Panc1 (cell line): ENCODE results near the gene BICRA. TPM values are rescaled to one million over a fixed set of nuclear protein-coding genes. Genes with fewer than 3 reads are reported as not detected.

Experiments
- ATAC-seq: fragments of 200-7000 bp; cut with Tn5 transposase; 2 replicates; pipeline ENCODE4 v1.9.1; 2020; ENCODE audit warnings: mild to moderate bottlenecking, moderate library complexity
- BruUV-seq: library from RNA; stranded (reverse); fragments of 400-500 nt; replicated peaks from 2 replicates; lab custom pipeline; 2021; lab: Mats Ljungman, UMichigan
- CTCF ChIA-PET: fragments of 300-600 bp; sonication (Branson Sonifier 250); formaldehyde crosslinking; loops from one replicate; lab custom pipeline; 2022; ENCODE audit warnings: antibody characterized with exemption; lab: Charles Lee
- POLR2A ChIA-PET: fragments of 300-600 bp; sonication (Branson Sonifier 250); formaldehyde crosslinking; loops from one replicate; lab custom pipeline; 2022; ENCODE audit warnings: antibody characterized with exemption; lab: Charles Lee
- DNase-seq: peaks from one replicate; pipeline ENCODE4 v3.0.0-alpha.2; 2010; ENCODE audit warnings: low read depth, low spot score
- H3K27ac ChIP-seq: 2 replicates; pipeline ENCODE4 v1.5.1; 2011; ENCODE audit warnings: mild to moderate bottlenecking, low read length, inconsistent platforms
- H3K27me3 ChIP-seq: fragments of 200-500 bp; sonication (Bioruptor generic); 2 replicates; pipeline ENCODE4 v1.6.0; 2014; ENCODE audit warnings: low read length, inconsistent platforms; ENCODE audit not compliant: control insufficient read depth, insufficient read depth
- H3K36me3 ChIP-seq: fragments of 200-500 bp; sonication (Bioruptor generic); 2 replicates; pipeline ENCODE4 v1.5.1; 2014; ENCODE audit warnings: inconsistent platforms, mild to moderate bottlenecking, low read length, moderate library complexity; ENCODE audit not compliant: control insufficient read depth, insufficient read depth
- H3K4me1 ChIP-seq: 2 replicates; pipeline ENCODE4 v1.5.1; 2011; ENCODE audit warnings: inconsistent platforms, mild to moderate bottlenecking, low read length, moderate library complexity; ENCODE audit not compliant: control insufficient read depth, insufficient read depth
- H3K4me3 ChIP-seq, 2 experiments: 2 replicates each; pipeline ENCODE4 v1.5.1; 2011 to 2012; ENCODE audit warnings: low read depth in 2 of 2, low read length in 2 of 2, mild to moderate bottlenecking in 2 of 2, inconsistent platforms in 1 of 2, moderate library complexity in 1 of 2
- H3K9me3 ChIP-seq: fragments of 200-500 bp; sonication (Bioruptor generic); 2 replicates; pipeline ENCODE4 v1.5.1; 2014; ENCODE audit warnings: low read depth, mild to moderate bottlenecking, inconsistent platforms, low read length, moderate library complexity; ENCODE audit not compliant: control insufficient read depth, insufficient read depth
- POLR2AphosphoS5 ChIP-seq: IDR thresholded peaks from 2 replicates; pipeline ENCODE4 v1.6.1; 2012; ENCODE audit warnings: mild to moderate bottlenecking, low read depth, low read length, moderate library complexity
- SIN3A ChIP-seq: IDR thresholded peaks from 2 replicates; pipeline ENCODE4 v1.6.1; 2012; ENCODE audit warnings: low read depth, mild to moderate bottlenecking, low read length, moderate library complexity, borderline replicate concordance; ENCODE audit not compliant: insufficient read depth
- TCF7L2 ChIP-seq: IDR thresholded peaks from 2 replicates; pipeline ENCODE4 v1.6.1; 2011; ENCODE audit warnings: mild to moderate bottlenecking, low read depth, low read length, inconsistent platforms
- in situ Hi-C: cut with HindIII; loops from 2 replicates; pipeline ENCODE4 v1.10.0; 2016; ENCODE audit warnings: low sequenced_read_pairs, low pct_unique_long_range_greater_than_20kb
- intact Hi-C: fragments of 100-400 bp; cut with micrococcal nuclease; formaldehyde crosslinking; loops from one replicate; pipeline ENCODE4 v1.10.0; 2022; ENCODE audit not compliant: unreplicated experiment
- total RNA-seq: library from RNA; stranded (reverse); gene quantifications from one replicate; pipeline ENCODE4 v1.2.1, GENCODE V29; 2021; ENCODE audit not compliant: unreplicated experiment
- TF ChIP-seq, protein P1 (sequence below), 2 experiments: IDR thresholded peaks; 2 replicates each; pipeline ENCODE4 v1.6.1; 2011 to 2012; ENCODE audit warnings: low read depth in 2 of 2, control low read depth in 1 of 2, low read length in 1 of 2, mild to moderate bottlenecking in 1 of 2, moderate library complexity in 1 of 2; ENCODE audit not compliant: insufficient read depth in 1 of 2
- TF ChIP-seq, protein P2 (sequence below): fragments of 450-650 bp; IDR thresholded peaks from 2 replicates; pipeline ENCODE4 v1.5.1; 2017; ENCODE audit warnings: mild to moderate bottlenecking

The BICRA gene
- total RNA-seq, 1 experiment from 2014 or later: 13.7 TPM

DNA sequence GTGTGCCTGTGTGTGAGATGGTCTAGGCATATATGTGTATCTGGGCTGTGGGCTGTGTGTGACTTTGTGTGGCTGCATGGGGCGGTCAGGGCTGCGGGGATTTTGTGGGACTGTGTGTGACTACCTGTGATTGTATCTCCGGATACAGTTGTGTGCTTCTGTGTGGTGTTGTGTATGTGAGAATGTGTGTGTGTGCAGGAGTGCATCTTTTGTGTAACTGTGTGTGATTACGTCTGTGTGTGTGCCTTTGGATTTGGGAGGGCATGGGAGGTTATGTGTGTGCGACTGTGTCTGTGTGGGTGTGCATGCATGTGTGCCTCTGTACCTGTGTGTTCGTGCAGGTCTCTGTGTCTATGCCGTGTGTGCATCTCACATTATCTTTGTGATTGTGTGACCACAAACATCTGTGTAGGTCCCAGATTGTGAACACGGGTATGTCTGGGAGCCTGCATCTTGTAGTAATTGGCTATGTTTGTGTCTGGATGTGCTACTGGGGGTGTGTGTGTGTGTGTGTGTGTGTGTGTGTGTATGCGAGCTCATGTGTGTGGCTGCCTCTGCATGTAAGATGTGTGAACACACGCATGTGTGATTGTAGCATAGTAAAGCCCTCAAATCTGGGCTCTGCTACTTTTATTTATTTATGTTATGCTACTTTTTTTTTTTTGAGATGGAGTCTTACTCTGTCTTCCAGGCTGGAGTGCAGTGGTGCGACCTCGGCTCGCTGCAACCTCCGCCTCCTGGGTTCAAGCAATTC, 111.9 kb downstream of the BICRA start:
- H3K4me1 ChIP-seq: peaks cover 12% of the 10 kb centered on the region
- H3K27me3 ChIP-seq: no peaks in the 10 kb centered on the region
- no TSS peak for BruUV-seq
- POLR2A ChIA-PET: no interaction called here
- H3K9me3 ChIP-seq: no peaks in the 10 kb centered on the region
- ATAC-seq (no peak), DNase-seq (no peak)
- no peaks in the 10 kb centered on the region for H3K36me3 ChIP-seq
- H3K27ac ChIP-seq: no peak overlapping the region
- TF ChIP-seq, protein P1, sequence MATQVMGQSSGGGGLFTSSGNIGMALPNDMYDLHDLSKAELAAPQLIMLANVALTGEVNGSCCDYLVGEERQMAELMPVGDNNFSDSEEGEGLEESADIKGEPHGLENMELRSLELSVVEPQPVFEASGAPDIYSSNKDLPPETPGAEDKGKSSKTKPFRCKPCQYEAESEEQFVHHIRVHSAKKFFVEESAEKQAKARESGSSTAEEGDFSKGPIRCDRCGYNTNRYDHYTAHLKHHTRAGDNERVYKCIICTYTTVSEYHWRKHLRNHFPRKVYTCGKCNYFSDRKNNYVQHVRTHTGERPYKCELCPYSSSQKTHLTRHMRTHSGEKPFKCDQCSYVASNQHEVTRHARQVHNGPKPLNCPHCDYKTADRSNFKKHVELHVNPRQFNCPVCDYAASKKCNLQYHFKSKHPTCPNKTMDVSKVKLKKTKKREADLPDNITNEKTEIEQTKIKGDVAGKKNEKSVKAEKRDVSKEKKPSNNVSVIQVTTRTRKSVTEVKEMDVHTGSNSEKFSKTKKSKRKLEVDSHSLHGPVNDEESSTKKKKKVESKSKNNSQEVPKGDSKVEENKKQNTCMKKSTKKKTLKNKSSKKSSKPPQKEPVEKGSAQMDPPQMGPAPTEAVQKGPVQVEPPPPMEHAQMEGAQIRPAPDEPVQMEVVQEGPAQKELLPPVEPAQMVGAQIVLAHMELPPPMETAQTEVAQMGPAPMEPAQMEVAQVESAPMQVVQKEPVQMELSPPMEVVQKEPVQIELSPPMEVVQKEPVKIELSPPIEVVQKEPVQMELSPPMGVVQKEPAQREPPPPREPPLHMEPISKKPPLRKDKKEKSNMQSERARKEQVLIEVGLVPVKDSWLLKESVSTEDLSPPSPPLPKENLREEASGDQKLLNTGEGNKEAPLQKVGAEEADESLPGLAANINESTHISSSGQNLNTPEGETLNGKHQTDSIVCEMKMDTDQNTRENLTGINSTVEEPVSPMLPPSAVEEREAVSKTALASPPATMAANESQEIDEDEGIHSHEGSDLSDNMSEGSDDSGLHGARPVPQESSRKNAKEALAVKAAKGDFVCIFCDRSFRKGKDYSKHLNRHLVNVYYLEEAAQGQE (IDR thresholded peaks at IDR 0.05; ENCODE audit: insufficient read depth in 1 of 2, low read depth in 2 of 2, low read length in 1 of 2): no peak
- TF ChIP-seq POLR2AphosphoS5: no peak
- no peak for TF ChIP-seq TCF7L2
- TF ChIP-seq, protein P2, sequence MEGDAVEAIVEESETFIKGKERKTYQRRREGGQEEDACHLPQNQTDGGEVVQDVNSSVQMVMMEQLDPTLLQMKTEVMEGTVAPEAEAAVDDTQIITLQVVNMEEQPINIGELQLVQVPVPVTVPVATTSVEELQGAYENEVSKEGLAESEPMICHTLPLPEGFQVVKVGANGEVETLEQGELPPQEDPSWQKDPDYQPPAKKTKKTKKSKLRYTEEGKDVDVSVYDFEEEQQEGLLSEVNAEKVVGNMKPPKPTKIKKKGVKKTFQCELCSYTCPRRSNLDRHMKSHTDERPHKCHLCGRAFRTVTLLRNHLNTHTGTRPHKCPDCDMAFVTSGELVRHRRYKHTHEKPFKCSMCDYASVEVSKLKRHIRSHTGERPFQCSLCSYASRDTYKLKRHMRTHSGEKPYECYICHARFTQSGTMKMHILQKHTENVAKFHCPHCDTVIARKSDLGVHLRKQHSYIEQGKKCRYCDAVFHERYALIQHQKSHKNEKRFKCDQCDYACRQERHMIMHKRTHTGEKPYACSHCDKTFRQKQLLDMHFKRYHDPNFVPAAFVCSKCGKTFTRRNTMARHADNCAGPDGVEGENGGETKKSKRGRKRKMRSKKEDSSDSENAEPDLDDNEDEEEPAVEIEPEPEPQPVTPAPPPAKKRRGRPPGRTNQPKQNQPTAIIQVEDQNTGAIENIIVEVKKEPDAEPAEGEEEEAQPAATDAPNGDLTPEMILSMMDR: no peak
- TF ChIP-seq SIN3A: no peak
- in situ Hi-C loops (no loop called here), intact Hi-C loops (no loop called here)
- H3K4me3 ChIP-seq: no peak overlapping the region
- CTCF ChIA-PET: no interaction called here

DNA sequence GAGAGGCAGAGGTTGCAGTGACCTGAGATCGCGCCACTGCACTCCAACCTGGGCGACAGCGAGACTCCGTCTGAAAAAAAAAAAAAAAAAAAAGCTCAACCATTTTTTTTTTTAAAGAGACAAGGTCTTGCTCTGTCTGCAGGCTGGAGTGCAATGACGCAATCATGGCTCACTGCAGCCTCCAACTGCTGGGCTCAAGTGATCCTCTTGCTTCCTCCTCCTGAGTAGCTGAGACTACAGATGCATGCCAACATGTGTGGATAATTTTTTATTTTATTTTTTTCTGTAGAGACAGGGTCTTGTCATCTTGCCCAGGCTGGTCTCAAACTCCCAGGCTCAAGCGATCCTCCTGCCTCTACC, 114.6 kb downstream of the BICRA start:
- H3K9me3 ChIP-seq: no peaks in the 10 kb centered on the region
- ATAC-seq (no peak), DNase-seq (no peak)
- H3K4me3 ChIP-seq: no peak overlapping the region
- BruUV-seq: no TSS peak
- no peaks in the 10 kb centered on the region for H3K36me3 ChIP-seq
- peaks cover 15% of the 10 kb centered on the region for H3K4me1 ChIP-seq
- ChIA-PET POLR2A (interaction anchor here (0.5 to 0.6 kb wide), 2 partner anchors 20 to 274 kb away, joined by 4 to 9 read pairs; no protein-coding TSS in a partner anchor), CTCF (no interaction called here)
- H3K27ac ChIP-seq: no peak overlapping the region
- in situ Hi-C loops (no loop called here), intact Hi-C loops (no loop called here)
- TF ChIP-seq SIN3A (no peak), TCF7L2 (no peak), POLR2AphosphoS5 (no peak)
- TF ChIP-seq, protein P2: no peak
- TF ChIP-seq, protein P1 (IDR thresholded peaks at IDR 0.05; ENCODE audit: insufficient read depth in 1 of 2, low read depth in 2 of 2, low read length in 1 of 2): no peak
- no peaks in the 10 kb centered on the region for H3K27me3 ChIP-seq
